Embryonic facial prominence (tissue), 1 donor: ENCODE results near the gene ZDHHC9.

Experiments used
- DNase-seq: peaks from one replicate; pipeline ENCODE4 v3.0.0-alpha.2; 2016; ENCODE audit errors: extremely low spot score

The ZDHHC9 gene

GRCh38 chrX:129786210-129786651 is 57.5 kb downstream of the ZDHHC9 start:
- DNase-seq, result no peak

GRCh38 chrX:129785160-129785947 is 58.3 kb downstream of the ZDHHC9 start:
- DNase-seq, result no peak

GRCh38 chrX:129784371-129784770 is 59.3 kb downstream of the ZDHHC9 start:
- DNase-seq, result no peak

GRCh38 chrX:129783291-129783713 is 60.4 kb downstream of the ZDHHC9 start:
- DNase-seq, result no peak

- no peak for DNase-seq
Observed at GRCh38 chrX:129782706-129783105, 61.0 kb downstream of the ZDHHC9 start.

GRCh38 chrX:129781680-129782495 is 61.8 kb downstream of the ZDHHC9 start:
- no peak for DNase-seq

GRCh38 chrX:129781134-129781672 is 62.5 kb downstream of the ZDHHC9 start:
- no peak for DNase-seq

GRCh38 chrX:129780441-129781105 is 63.1 kb downstream of the ZDHHC9 start:
- DNase-seq, result no peak

- DNase-seq, result no peak
Observed at GRCh38 chrX:129779747-129780146, 63.9 kb downstream of the ZDHHC9 start, which contains the start of gene SASH3. SASH3 (plus strand) TSS chrX:129779949; CDS start chrX:129780098, 149 bp downstream.

- DNase-seq, result no peak
Observed at GRCh38 chrX:129779086-129779672, 64.5 kb downstream of the ZDHHC9 start.

GRCh38 chrX:129777218-129778030 is 66.3 kb downstream of the ZDHHC9 start:
- DNase-seq, result no peak

GRCh38 chrX:129773649-129774458 is 69.8 kb downstream of the ZDHHC9 start:
- no peak for DNase-seq

- DNase-seq, result no peak
Observed at GRCh38 chrX:129772796-129773431, 70.8 kb downstream of the ZDHHC9 start.

- DNase-seq, result no peak
Observed at GRCh38 chrX:129771266-129771995, 72.3 kb downstream of the ZDHHC9 start.

GRCh38 chrX:129769467-129770154 is 74.1 kb downstream of the ZDHHC9 start:
- no peak for DNase-seq

GRCh38 chrX:129768586-129769466 is 74.9 kb downstream of the ZDHHC9 start:
- no peak for DNase-seq

- DNase-seq, result no peak
Observed at GRCh38 chrX:129768186-129768585, 75.5 kb downstream of the ZDHHC9 start.
